HPDE6-E6E7 (cell line): ENCODE measurements around the gene SYT2.
"Not testable (repeated sequence)": the region's sequence is repeated elsewhere in the genome, so short reads cannot be mapped to it uniquely, and the experiment has no call there.

ENCODE experiments used
- DNase-seq: peaks from one replicate; pipeline ENCODE4 v3.0.0; 2011; ENCODE audit warnings: missing footprints; ENCODE audit errors: extremely low spot score

SYT2 gene

DNA sequence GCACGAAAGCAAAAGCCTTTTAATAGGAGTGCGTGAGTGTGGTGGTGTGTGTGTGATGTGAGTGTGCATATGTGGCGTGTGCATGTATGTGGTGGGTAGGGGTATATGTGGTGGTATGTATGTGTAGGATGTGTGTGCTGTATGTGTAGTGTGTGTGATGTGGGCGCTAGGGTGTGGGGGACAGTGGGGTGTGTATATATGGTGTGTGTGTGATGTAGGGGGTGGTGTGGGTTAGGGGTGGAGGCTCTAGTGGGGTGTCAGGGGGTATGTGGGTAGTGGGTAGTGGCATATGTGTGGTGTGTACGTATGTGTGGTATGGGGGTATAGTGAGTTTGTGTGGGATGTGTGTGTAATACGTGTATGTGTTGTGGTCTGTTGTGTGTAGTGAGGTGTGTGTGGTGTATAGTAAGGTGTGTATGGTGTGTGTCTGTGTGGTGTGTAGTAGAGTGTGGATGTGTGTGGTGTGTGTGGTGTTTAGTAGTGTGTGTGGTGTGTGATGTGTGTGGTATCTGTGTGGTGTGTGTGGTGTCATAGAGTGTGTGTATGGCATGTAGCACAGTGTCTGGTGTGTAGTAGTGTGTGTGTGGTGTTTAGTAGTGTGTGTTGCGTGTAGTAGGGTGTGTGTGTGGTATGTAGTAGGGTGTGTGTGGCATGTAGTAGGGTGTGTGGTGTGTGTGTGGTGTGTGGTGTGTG, 86.0 kb downstream of the SYT2 start:
- DNase-seq = no peak

DNA sequence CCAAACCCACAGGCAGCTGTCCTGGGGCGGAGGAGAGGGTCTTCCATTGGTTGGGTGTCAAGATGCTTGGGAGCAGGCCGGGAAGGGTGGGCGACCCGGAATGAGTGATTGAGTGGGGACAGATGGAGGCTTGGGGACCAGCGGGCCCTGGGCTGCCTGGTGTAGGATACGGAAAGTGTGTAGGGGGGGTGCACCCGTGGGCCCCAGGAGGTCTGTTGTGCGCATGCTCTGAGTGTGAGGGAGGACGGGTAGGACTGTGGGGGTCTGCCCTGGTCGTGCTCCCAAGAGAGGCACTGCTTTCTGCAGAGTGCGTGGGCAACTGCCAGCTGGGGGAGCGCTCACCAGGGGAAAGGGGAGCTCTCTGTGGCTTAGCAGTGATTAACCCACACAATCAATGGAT, 86.8 kb downstream of the SYT2 start:
- not testable (repeated sequence) for DNase-seq

DNA sequence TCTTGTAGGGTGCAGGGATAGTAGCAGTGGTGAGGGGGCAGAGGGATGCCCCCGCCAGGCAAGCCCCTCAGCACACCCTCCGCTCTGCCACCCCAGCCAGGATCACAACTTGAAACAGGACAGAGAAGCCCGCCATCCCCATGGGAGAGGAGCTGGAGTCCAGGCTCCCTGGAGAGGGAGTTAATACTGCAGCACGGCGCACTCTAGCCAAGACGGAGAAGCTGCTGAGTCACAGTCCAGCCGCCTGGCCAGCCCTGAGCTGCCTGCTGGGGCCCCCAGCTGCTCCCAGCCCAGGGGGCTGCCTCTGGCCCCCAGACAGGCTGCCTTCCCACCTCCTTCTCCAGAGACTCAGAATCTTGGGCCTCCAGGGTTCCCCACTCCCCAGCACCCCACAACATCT, 87.2 kb downstream of the SYT2 start:
- no peak for DNase-seq

DNA sequence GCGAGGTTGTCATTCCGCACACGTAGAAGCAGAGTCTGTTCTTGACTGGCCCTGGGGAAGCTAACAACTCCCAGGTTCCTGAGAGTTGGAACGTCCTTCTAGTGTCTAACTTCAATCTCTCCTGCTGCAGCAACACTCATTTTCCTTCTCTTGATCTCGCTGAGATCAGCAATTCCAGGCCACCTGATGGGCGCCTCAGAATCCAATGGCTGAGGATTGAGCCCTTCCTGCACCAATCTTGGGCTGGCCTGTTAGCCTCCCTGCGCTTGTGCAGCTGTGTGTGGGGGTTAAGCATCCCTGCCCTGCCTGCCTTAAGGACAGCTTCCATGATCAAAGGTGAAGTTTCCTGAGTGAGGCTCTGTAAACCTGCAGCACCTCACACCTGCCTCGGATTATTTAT, 87.9 kb downstream of the SYT2 start:
- no peak for DNase-seq

DNA sequence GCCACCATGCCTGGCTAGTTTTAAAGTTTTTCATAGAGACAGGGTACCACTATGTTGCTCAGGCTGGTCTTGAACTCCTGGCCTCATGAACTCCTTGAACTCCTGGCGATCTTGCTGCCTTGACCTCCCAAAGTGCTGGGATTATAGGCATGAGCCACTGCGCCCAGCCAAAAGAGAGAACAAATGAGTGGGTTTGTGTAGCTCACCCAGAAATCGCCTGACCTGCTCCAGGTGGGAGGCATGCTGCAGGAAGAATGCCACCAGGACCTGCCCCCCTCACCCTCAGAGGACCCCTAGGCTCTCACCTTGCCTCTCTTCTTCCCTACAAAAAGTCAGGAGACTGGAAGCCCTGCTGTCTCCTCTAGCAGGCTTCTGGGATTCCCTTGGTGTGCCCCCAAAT, 88.8 kb downstream of the SYT2 start:
- no peak for DNase-seq

DNA sequence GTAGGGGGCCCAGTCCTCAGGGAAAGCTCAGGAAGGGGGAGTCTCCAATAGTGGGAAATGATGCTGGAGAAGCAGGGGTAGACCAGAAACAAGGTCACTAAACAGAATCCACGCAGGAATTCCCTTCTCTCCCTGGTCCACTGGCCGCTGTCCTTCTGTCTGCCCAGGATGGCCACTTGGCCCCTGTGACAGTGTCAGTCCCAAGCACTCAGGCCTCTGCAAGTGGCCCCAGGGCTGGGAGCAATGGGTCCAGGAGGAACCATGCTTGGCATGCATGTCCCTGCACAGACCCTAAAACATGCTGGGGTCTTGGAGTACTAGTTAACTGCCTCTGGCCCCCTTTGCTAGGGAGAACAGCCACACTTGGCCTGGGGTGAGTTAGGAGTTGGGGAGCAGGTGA, 90.2 kb downstream of the SYT2 start:
- DNase-seq = not testable (repeated sequence)

DNA sequence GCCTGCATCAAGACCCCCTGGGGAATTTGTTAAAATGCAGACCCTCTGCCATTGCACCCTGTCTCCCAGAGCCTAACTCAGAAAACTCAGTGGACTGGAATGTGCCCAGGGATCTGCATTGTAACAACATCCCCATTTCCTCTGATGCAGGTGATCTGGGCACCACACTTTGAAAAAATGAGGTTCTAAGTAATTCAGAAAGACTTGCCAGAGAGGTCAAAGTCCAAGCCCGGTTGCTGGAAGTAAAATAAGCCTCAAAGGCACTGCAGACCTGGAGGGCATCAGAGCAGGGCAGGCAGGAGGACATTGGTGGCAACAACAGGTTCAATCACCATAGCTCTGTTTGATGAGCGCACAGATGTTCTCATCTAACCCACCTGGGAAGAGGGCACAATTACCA, 90.7 kb downstream of the SYT2 start:
- no peak for DNase-seq

DNA sequence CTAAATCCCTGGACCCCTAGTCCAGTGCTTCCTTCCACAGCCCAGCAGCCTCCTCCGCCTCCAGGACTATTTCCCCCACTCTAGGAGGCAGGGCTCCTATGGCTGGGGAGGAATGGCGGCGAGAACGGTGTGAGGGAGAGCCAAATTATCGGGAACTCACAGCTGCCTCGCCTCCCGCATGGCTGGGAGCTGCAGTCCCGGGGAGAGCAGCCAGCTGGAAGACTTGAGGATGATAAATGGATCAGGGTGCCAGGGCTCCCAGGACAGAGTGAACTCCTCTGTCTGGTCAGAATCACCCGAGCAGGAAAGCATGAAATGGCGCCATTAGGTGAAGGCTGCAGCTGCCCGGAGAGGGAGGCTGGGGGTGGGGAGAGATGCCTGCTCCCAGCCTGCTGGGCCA, 91.2 kb downstream of the SYT2 start:
- DNase-seq = not testable (repeated sequence)

DNA sequence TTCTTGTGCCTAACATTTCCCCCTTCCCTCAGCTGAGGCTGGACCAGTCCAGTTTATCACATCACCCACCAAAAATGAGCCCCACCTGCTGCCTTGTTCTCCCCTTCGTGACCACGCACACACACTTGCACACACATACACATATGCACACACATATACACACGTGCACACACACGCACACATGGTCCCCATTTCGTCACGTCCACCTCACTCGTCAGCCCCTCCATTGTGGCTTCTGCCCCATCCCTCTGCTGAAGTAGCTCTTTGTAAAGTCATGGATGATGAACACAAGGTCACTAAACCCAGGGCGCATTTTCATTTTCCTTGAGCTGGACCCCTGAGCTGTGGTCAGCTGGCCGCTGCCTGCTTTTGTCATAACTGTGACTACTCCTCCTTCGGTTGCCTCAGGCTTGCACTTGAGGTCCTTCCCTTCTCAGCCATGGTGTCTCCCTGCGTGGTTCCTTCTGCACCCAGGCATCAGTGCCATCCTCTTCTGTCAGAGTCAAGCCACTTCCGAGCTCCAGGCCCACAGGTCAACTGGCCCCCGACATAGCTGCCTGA, 93.8 kb downstream of the SYT2 start:
- no peak for DNase-seq

DNA sequence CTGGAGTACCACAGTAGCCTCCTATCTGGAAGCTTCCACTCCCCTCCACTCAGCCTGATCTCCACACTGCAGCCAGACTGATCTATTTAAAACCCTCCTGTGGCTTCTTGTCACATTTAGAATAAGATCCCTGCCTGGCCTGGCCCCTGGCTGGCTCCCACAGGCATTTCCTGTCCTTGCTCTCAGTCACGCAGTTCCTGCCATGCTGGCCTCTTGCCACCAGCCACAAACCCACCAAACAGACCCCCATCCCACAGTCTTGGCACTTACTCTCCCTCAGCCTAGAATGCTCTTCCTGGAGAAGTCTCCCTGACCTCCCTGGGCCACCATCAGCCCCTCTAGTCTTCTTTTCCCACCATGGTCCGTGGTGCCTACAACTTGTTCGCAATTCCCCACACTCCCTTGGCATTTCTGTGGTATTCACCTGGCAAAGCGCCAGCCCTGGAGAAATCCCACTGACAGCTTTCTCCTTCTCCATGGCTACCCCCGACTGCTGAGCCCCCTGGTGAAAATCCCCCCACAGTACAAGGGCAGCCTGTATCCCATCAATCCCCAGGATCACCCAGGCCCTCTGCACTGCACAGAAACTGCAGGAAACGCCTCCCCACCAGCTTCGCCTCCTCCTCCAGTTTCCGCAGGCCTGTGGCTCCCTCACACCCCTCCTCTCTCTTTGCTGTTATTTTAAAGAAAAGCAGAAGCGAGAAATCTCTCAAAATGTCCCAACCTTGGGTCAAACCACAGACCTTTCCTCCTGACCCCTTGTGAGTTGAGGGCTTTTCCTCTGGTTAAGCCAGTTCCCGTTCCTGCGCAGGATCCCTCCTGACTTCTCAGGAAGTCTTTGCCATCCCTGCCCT, 94.5 kb downstream of the SYT2 start:
- no peak for DNase-seq

DNA sequence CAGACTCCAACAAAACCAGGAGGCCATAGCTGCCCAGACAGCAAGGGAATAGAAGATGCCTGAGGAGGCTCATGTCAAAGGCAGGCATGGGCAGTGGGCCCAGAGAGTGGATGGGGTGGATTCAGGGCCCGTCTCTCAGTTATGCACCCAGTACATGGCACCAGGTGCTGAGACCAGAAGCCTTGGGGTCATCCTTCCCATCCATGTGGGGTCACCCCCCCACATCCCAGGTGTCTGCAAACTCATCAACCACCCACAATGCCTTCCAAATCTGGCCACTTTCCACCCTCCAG, 95.1 kb downstream of the SYT2 start:
- not testable (repeated sequence) for DNase-seq

DNA sequence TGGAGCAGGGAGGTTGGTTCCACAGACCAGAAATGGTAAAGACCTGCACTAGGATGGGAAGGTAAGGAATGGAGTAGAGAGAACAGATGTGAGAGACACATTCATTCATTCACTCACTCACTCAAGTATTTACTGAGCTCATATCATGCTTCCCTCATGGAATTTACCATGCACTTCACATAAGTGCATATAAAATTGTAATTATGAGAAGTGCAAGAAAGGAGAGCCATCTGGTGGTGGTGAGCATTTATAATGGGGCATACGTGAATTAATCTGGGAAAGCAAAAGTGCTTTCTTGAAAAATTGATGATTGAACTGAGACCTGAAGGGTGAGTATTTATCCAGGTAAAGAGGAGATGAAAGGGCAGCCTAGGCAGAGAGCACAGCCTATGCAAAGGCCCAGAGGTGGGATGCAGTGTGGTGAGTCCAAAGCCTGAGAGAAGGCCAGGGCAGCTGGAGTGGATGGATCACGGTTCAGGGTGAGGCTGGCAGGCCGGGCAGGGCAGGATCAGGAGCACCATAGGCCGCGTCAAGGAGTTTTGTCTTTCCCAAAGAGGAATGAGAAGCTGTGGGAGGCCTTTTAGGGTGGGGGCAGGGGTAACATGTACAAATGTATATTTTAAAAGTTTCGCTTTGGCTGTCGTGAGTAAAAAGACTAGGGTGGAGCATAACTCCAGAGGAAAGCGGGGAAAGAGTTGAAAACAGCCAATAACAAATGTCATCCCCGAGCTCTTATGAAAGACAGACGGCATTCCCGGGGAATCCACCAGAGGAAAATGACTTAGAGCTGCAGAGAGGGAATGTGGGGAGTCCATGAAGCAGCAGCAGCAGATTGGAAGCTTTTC, 95.7 kb downstream of the SYT2 start:
- not testable (repeated sequence) for DNase-seq

DNA sequence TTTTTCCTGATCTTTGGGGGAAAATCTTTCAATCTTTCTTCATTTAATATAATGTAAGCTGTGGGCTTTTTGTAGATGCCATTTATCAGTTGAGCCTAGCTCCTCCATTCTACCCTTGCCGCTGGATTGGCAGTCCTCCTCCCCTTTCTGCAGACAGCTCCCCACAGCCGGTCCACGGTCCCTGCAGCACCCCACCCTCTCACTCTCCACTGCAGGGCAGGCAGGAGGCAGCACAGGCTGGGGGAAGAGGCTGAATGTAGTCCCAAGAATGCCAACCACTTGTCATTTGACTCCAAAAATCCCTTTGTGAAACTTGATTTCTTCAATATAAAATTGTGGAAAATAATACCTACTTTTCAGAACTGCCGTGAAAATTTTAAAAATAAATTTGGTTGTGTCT, 96.7 kb downstream of the SYT2 start:
- DNase-seq = no peak

DNA sequence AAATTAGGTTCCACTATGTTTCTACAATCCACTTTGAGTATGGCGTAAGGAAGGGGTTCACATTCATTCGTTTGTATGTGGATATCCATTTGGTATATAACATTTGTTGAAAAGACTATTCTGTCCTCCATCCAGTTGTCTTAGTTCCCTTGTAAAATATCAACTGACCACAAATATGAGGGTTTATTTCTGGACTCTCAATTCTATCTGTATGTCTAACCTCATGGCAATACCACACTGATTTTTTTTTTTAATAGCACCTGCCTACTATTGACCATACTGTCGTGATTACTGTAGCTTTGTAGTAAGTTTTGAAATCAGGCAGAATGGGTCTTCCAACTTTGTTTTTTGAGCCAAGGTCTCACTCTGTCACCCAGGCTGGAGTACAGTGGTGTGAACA, 98.2 kb downstream of the SYT2 start:
- DNase-seq = not testable (repeated sequence)

DNA sequence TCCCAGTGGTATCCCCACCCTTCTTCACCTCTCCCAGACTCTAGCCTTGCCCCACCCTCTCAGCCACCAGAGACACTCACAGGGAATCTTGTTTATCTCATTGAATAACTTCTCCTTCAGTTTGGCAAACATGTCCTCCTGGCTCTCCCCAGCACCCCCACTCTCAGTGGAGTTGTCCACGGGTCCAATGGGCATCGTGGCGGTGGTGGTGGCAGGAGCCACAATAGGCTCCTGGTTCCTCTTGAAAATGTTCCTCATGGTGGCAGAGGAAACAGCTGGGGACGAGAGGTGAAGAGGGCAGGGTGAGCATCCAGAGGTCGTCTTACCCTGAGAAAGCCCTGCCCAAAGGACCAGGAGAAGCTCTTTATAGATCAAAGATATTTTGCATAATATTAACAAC, 104.7 kb downstream of the SYT2 start:
- no peak for DNase-seq

DNA sequence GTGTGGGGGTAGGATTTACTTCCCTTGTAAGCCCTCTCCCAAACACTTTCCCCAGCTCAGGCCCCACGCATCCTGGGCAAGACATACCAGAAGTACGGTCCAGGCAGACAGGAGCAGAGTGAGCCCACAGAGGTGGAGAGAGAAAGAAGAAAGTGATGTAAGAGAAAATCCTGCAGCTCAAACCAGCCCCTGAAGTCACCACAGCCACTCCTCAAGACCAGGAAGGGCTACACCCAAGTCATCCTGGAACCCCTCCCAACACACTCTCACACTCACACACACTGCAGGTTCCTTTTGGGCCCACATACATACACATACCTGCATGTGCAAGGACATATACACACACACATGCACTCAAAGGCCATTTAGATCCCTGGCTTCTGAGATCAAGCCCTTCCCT, 106.8 kb downstream of the SYT2 start:
- no peak for DNase-seq

DNA sequence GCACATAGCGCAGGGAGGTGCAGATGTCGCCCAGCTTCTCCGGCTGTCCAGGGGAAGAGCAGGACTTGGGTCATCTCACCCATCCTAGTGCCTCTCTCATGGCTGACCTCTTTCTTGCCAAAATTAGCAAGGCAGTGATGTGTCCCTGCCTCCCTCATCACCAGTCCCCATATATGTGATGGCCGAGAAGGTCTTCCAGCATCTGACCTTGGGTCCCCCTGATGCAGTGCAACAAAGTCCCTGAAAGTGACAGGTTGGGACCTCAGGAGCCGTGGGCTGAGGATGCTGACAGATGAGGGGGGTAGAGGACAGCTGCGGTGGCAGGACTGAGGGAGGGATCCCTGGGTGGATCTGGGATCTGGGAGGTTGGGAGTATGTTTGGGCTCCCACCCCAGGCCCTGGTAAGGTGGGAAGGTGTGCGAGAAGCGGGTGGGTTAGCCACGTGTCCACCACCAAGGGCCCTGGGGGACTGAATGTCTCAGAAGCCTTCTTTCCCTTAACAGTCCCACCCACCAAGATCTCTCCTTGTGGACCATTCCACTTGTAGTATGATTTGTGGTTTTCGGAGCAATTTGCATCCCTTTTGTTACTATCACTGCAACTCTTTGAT, 109.7 kb downstream of the SYT2 start:
- no peak for DNase-seq

DNA sequence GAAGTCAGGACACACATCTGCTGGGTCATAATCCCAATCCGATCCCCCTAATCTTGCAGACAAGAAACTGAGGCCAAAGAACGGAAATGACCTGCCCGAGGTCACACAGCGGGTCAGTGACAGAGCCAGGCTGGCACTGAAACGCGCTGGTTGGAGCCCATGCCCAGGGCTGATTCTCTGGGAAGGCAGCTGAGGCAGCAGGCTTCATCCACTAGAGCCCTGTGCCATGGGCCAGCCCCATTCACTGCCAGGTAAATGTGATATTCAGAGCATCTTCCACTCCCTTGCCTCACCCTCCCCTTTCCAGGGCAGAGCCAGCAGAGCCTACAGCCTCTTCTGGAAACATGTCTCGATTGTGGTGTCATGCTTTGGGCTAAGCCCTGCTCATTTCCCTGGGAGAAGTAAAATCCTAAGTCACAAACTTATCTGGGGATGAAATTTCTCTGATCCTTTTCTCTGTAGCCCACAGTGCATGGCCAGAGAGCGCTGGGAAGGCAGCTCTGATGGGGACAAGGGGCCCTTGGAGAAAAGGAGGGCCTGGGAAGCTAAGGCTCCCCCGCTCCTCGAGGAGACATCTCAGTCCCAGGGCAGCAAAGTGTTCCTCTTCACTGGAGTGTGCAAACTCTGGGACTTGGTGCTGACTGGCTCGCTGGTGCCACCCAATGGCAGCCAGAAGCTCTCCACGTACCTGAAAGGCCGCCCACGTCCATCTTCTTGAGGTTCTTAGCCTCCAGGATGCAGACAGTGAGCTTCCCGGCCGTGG, 110.4 kb downstream of the SYT2 start:
- DNase-seq = peak; percentile 74

DNA sequence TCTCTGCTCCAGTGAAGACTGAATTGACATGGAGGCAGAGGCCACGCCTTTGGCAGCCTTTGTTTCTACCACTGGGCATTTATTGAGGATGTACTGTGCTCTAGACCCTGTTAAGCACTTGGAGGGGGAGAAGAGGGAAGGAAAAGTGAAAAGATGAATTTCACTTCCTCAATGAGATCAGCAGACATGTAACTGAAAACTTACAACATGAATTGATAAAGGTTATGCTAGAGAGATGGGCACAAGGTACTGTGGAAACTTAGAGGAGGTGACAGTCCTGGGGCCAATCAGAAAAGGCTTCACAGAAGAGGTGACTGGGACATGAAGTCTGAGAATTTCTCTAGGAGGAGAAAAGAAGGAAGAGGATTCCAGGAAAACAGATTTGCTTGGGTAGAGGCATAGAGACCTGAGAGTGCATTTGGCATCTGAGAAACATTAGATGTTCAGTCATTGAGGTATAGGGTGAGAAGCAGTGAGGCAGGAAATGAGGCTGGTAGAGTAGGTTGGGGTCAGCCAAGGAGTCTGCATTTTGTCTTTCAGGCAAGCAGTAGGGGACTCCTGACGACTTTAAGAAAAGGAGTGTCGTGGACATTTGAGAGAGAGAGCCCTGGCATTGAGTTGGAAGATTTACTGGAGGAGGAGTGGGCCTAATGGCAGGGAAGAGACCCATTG, 113.0 kb downstream of the SYT2 start:
- DNase-seq = no peak

DNA sequence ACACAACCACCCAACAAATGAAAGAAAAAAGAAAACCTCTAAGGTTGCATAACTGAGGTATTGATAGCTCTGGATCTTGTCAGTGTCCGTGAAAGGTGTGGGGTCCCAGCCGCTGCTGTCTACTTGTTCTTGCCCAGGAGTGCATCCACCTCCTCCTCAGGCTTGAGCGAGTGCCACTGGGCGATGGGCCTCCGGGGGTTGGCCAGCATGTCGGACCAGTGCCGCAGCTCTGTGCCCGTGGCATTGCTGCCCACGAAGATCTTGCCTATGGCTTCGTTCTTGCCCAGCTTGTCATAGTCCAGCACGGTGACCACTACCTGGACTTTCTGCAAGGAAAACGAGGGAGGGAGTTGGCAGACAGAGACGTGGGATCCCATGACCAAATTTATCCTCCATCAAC, 113.6 kb downstream of the SYT2 start:
- no peak for DNase-seq

DNA sequence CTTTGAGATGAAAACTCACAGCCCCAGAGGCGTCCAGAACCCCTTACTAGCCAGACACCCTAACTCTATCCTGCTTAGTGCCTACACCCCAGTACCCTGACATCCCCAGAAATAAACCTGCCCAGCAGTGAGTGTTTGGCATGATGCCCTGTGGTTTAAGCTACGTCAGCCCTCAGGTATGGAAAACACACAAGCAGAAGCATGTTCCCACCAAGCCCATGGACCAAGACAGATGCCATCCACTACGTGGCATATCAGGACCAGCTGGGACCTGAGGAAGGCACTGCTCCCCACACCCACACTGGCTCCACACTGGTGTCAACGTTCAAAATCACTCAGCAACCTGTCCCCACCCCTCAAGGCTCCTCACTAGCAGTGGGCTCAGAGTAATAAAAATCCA, 116.4 kb downstream of the SYT2 start:
- peak; percentile 95 for DNase-seq
